Psoas muscle (tissue), 8 donors: ENCODE results near the gene CCL14. TPM values are rescaled to one million over a fixed set of nuclear protein-coding genes. Genes with fewer than 3 reads are reported as not detected.

Experiments
- ATAC-seq, 4 donors: fragments of 200-7000 bp; cut with Tn5 transposase; one replicate each; pipeline ENCODE4 v1.9.1; 2020; ENCODE audit warnings: moderate library complexity in 3 of 4, mild to moderate bottlenecking in 2 of 4
- DNase-seq, 2 donors: peaks; one replicate each; pipeline ENCODE4 v3.0.0-alpha.2; 2020
- H3K27ac ChIP-seq: fragments of 200-600 bp; one replicate; pipeline ENCODE4 v1.8.0; 2022
- H3K27me3 ChIP-seq, 3 donors: fragments of 200-600 bp in 1 of 3; one replicate each; pipeline versions ENCODE4 v1.6.1 to v1.8.0; 2013 to 2022; ENCODE audit warnings: low read length in 2 of 3, mild to moderate bottlenecking in 2 of 3, moderate library complexity in 1 of 3; ENCODE audit not compliant: insufficient read depth in 3 of 3
- H3K36me3 ChIP-seq, 2 donors: fragments of 200-600 bp in 1 of 2; one replicate each; pipeline versions ENCODE4 v1.6.1 to v1.8.0; 2013 to 2022; ENCODE audit warnings: low read depth in 1 of 2, mild to moderate bottlenecking in 1 of 2, moderate library complexity in 1 of 2; ENCODE audit not compliant: insufficient read depth in 1 of 2
- H3K4me1 ChIP-seq: fragments of 200-600 bp; one replicate; pipeline ENCODE4 v1.8.0; 2022
- H3K4me3 ChIP-seq: fragments of 200-600 bp; one replicate; pipeline ENCODE4 v1.8.0; 2022; ENCODE audit warnings: mild to moderate bottlenecking
- H3K9me3 ChIP-seq: fragments of 200-600 bp; one replicate; pipeline ENCODE4 v1.8.0; 2022
- WGBS, 3 donors: extraction: QIAGEN DNeasy Blood & Tissue Kit; methylation state at CpG; one replicate each; pipeline versions ENCODE4 v1.1.6 to v1.1.7; 2013; 5-methylcytosine and 5-hydroxymethylcytosine counted together
- intact Hi-C, 2 donors: fragments of 100-400 bp; cut with DNase I; formaldehyde crosslinking; loops; one replicate each; pipeline versions ENCODE4 v1.11.0 to v1.14.2; 2022
- polyA plus RNA-seq, 3 donors: library from polyadenylated mRNA; stranded (reverse); fragments of 200-250 nt; gene quantifications; one replicate each; pipeline ENCODE4 v1.2.3, GENCODE V29; 2013
- total RNA-seq, 4 donors: library from RNA; stranded (reverse); fragmentation: NEBNext Ultra II Directional in 2 of 4; extraction: Animal tissue kit (Norgen Biotek cat#: 25700) in 2 of 4; gene quantifications; one replicate each; pipeline versions ENCODE4 v1.2.1 to v1.2.4, GENCODE V29; 2021 to 2023
- TF ChIP-seq, protein P1 (sequence below): fragments of 200-600 bp; IDR thresholded peaks from one replicate; pipeline ENCODE4 v1.8.0; 2022; ENCODE audit warnings: antibody characterized with exemption
- donor health status: healthy with polysubstance abuse.
- donor health status: DM: no; HTN: no; CAD: no; lungs with moderate emphysema.
- donor health status: Bipolar disorder and iron deficiency.
- donor health status: healthy.
- donor health status: DM: yes; HTN: yes; CAD: no.
- donor health status: DM: no; HTN: no; CAD: no.
- donor health status: DM: no; HTN: no; CAD: no.
- donor health status: DM: yes; HTN: yes; CAD: no.

CCL14 gene
- total and polyA plus RNA-seq, 7 donors: 4.2 to 42.2 (median 12.7) TPM

GRCh38 chr17:36014946-36015345 is 28.4 kb upstream of the CCL14 start:
- 72 to 83% (median 78%) methylated on average over 5 of the region's 5 CpGs for WGBS, 3 donors
- TF ChIP-seq, protein P1, sequence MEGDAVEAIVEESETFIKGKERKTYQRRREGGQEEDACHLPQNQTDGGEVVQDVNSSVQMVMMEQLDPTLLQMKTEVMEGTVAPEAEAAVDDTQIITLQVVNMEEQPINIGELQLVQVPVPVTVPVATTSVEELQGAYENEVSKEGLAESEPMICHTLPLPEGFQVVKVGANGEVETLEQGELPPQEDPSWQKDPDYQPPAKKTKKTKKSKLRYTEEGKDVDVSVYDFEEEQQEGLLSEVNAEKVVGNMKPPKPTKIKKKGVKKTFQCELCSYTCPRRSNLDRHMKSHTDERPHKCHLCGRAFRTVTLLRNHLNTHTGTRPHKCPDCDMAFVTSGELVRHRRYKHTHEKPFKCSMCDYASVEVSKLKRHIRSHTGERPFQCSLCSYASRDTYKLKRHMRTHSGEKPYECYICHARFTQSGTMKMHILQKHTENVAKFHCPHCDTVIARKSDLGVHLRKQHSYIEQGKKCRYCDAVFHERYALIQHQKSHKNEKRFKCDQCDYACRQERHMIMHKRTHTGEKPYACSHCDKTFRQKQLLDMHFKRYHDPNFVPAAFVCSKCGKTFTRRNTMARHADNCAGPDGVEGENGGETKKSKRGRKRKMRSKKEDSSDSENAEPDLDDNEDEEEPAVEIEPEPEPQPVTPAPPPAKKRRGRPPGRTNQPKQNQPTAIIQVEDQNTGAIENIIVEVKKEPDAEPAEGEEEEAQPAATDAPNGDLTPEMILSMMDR: no peak
- intact Hi-C loops: no loop called here
- Histone ChIP-seq H3K27ac (no peak overlapping the region), H3K9me3 (no peaks in the 10 kb centered on the region), H3K27me3 (no peaks in the 10 kb centered on the region), H3K4me3 (no peak overlapping the region), H3K36me3 (no peaks in the 10 kb centered on the region), H3K4me1 (no peaks in the 10 kb centered on the region)
- ATAC-seq (no peak), DNase-seq (no peak)

DNA sequence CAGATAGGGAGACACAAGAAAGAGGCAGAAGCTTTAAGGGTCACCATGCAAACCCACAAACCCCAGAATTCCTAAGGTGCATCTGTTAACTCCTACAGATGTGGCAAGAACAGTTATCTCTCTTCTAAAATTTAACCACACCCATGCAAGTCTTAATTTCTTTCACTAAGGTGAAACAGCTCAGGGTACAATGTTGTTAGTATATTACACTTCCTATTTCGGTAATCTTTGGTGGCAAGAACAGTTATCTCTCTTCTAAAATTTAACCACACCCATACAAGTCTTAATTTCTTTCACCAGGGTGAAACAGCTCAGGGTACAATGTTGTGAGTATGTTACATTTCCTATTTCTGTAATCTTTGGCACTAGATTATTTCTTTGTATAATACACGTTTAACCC is 24.7 kb upstream of the CCL14 start:
- Histone ChIP-seq H3K4me3 (no peak overlapping the region), H3K9me3 (no peaks in the 10 kb centered on the region), H3K27ac (no peak overlapping the region), H3K27me3 (no peaks in the 10 kb centered on the region), H3K36me3 (no peaks in the 10 kb centered on the region), H3K4me1 (no peaks in the 10 kb centered on the region)
- ATAC-seq (no peak), DNase-seq (no peak)
- intact Hi-C loops: no loop called here
- 71 to 75% (median 74%) methylated on average over 2 of the region's 2 CpGs for WGBS, 3 donors
- TF ChIP-seq, protein P1: no peak

DNA sequence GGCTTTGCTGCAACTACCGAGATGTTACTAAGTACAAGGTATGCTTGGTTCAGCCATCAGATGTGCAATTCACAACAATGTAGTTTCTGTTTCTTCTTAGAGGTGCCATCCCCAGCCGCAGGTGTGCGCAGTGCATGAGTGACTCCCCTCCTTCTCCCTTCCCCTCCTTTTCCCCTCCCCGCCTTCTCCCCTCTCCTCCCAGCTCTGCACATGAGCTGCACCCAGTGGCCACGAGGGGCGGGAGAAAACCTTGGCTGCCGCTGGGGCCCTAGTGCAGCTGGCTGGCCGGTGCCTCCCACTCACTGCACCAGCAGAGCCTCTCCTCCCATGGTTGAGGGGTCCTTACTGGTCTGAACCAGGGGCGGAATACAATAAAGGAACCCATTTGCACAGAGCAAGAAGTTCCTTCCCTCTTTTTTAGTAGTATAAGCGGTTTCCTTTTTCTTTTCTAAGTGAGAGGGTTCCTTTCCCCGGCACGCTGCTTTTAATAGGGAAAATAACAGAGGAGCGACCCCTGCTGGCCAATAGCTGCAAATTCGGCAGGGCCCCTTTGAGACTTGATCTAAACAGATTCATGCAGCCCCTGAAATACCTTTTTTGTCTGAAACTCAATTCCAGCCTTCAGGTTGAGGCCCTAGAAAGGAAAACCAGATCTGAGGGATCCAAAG is 22.6 kb upstream of the CCL14 start:
- WGBS, 3 donors: 76 to 83% (median 80%) methylated on average over 14 of the region's 14 CpGs
- Histone ChIP-seq H3K4me1 (no peaks in the 10 kb centered on the region), H3K36me3 (no peaks in the 10 kb centered on the region), H3K9me3 (no peaks in the 10 kb centered on the region), H3K27ac (no peak overlapping the region), H3K4me3 (no peak overlapping the region), H3K27me3 (no peaks in the 10 kb centered on the region)
- no peak for DNase-seq
- intact Hi-C loops: no loop called here
- no peak for ATAC-seq
- TF ChIP-seq, protein P1: peak; percentile 19

- no peak overlapping the region for H3K4me3 ChIP-seq
- TF ChIP-seq, protein P1: no peak
- no peak for ATAC-seq
- no peaks in the 10 kb centered on the region for H3K36me3 ChIP-seq
- H3K4me1 ChIP-seq: no peaks in the 10 kb centered on the region
- intact Hi-C loops: no loop called here
- H3K27ac ChIP-seq: no peak overlapping the region
- 28 to 32% (median 32%) methylated on average over 4 of the region's 4 CpGs for WGBS, 3 donors
- no peaks in the 10 kb centered on the region for H3K9me3 ChIP-seq
- H3K27me3 ChIP-seq: no peaks in the 10 kb centered on the region
- DNase-seq: no peak
Measured at GRCh38 chr17:36004594-36005108, 18.1 kb upstream of the CCL14 start.

DNA sequence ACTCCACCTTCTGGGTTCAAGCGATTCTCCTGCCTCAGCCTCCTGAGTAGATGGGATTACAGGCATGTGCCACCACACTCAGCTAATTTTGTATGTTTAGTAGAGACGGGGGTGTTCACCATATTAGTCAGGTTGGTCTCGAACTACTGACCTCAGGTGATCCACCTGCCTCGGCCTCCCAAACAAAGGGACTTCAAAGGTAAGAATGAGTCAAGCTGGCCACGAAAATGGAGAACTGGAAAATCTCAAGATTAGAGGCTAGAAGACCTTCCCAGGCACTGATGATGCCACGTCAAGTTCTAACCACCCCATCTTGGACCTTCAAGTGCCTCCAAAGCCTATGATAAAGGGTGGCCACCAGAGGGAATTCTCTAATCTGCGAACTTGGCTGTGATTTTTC is 16.1 kb upstream of the CCL14 start:
- no peaks in the 10 kb centered on the region for H3K4me1 ChIP-seq
- no peak for ATAC-seq
- H3K36me3 ChIP-seq: no peaks in the 10 kb centered on the region
- H3K27me3 ChIP-seq: no peaks in the 10 kb centered on the region
- WGBS, 3 donors: 79 to 85% (median 84%) methylated on average over 7 of the region's 7 CpGs
- H3K4me3 ChIP-seq: no peak overlapping the region
- no peak for DNase-seq
- TF ChIP-seq, protein P1: no peak
- intact Hi-C loops: no loop called here
- H3K27ac ChIP-seq: no peak overlapping the region
- no peaks in the 10 kb centered on the region for H3K9me3 ChIP-seq
